HG02623 (cell line): ENCODE measurements around the gene TUT7.
A peak's percentile ranks its signal among the peaks of the same experiment; 100 is the strongest.

Source experiments
- ATAC-seq: cut with Tn5 transposase; IDR thresholded peaks from one replicate; pipeline ENCODE4 v1.9.1; 2021; ENCODE audit warnings: moderate library complexity; ENCODE audit not compliant: unreplicated experiment

Gene TUT7

GRCh38 chr9:86259557-86259956 lies 94.7 kb downstream of the TUT7 start, which contains the start of gene C9orf153:
C9orf153 (minus strand) TSS chr9:86259657; CDS start chr9:86229603, 30,054 bp downstream.
- no peak for ATAC-seq

- no peak for ATAC-seq
Observed at GRCh38 chr9:86257391-86257790, 96.8 kb downstream of the TUT7 start.

- ATAC-seq, result no peak
Observed at GRCh38 chr9:86256653-86257052, 97.6 kb downstream of the TUT7 start.

- no peak for ATAC-seq
Observed at GRCh38 chr9:86253577-86253976, 100.6 kb downstream of the TUT7 start.

GRCh38 chr9:86252870-86253269 lies 101.3 kb downstream of the TUT7 start:
- no peak for ATAC-seq

GRCh38 chr9:86250123-86250522 lies 104.1 kb downstream of the TUT7 start:
- no peak for ATAC-seq

GRCh38 chr9:86248746-86249145 lies 105.5 kb downstream of the TUT7 start:
- no peak for ATAC-seq

GRCh38 chr9:86246752-86247161 lies 107.5 kb downstream of the TUT7 start:
- peak; percentile 75 for ATAC-seq

- ATAC-seq, result no peak
Observed at GRCh38 chr9:86242071-86242470, 112.1 kb downstream of the TUT7 start.

GRCh38 chr9:86241216-86241615 lies 113.0 kb downstream of the TUT7 start:
- ATAC-seq, result no peak

GRCh38 chr9:86238861-86239770 lies 115.1 kb downstream of the TUT7 start:
- ATAC-seq, result no peak
